SK-N-SH treated with all-trans-retinoic acid at 6 μM for 48 hours (cell line): Measurements from ENCODE around the gene STK33.

ENCODE experiments used
- ARNTL ChIP-seq: fragments of 450-650 bp; formaldehyde crosslinking; IDR thresholded peaks from 2 replicates; pipeline ENCODE4 v1.5.0; 2020; ENCODE audit warnings: low read depth, mild to moderate bottlenecking, moderate library complexity, borderline replicate concordance
- ZC3H10 ChIP-seq: fragments of 250-450 bp; sonication (Bioruptor Pico); IDR thresholded peaks from 2 replicates; pipeline ENCODE4 v1.5.1; 2021; ENCODE audit warnings: mild to moderate bottlenecking, moderate library complexity
- TF ChIP-seq, protein P1 (sequence below): fragments of 250-450 bp; sonication (Bioruptor Pico); IDR thresholded peaks from 2 replicates; pipeline ENCODE4 v1.5.0; 2020; ENCODE audit warnings: mild to moderate bottlenecking, moderate library complexity
- TF ChIP-seq, protein P2 (sequence below): fragments of 250-450 bp; sonication (Bioruptor Pico); IDR thresholded peaks from 2 replicates; pipeline ENCODE4 v1.8.0; 2020; ENCODE audit warnings: mild to moderate bottlenecking, moderate library complexity, borderline replicate concordance

DNA sequence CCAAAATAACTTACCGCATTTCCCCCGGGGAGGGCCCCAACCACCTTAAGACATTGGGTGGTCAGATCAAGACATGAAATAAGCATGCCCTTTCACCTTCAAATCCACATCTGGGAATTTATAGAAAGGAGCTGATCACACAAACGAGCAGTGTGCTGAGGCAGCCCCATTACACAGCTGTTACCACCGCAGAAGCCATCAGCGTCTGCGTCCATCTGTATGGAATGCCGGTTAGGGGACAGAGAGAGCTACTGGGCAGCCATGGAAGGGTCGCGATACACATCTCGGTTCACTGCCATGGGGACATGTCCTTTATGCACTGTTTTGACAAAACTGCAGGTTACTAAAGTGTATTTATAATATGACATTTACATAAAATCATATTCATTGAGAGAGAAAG lies 225.3 kb downstream of the STK33 start:
- TF ChIP-seq, protein P1, sequence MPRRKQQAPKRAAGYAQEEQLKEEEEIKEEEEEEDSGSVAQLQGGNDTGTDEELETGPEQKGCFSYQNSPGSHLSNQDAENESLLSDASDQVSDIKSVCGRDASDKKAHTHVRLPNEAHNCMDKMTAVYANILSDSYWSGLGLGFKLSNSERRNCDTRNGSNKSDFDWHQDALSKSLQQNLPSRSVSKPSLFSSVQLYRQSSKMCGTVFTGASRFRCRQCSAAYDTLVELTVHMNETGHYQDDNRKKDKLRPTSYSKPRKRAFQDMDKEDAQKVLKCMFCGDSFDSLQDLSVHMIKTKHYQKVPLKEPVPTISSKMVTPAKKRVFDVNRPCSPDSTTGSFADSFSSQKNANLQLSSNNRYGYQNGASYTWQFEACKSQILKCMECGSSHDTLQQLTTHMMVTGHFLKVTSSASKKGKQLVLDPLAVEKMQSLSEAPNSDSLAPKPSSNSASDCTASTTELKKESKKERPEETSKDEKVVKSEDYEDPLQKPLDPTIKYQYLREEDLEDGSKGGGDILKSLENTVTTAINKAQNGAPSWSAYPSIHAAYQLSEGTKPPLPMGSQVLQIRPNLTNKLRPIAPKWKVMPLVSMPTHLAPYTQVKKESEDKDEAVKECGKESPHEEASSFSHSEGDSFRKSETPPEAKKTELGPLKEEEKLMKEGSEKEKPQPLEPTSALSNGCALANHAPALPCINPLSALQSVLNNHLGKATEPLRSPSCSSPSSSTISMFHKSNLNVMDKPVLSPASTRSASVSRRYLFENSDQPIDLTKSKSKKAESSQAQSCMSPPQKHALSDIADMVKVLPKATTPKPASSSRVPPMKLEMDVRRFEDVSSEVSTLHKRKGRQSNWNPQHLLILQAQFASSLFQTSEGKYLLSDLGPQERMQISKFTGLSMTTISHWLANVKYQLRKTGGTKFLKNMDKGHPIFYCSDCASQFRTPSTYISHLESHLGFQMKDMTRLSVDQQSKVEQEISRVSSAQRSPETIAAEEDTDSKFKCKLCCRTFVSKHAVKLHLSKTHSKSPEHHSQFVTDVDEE = no peak
- TF ChIP-seq ARNTL = no peak
- TF ChIP-seq, protein P2, sequence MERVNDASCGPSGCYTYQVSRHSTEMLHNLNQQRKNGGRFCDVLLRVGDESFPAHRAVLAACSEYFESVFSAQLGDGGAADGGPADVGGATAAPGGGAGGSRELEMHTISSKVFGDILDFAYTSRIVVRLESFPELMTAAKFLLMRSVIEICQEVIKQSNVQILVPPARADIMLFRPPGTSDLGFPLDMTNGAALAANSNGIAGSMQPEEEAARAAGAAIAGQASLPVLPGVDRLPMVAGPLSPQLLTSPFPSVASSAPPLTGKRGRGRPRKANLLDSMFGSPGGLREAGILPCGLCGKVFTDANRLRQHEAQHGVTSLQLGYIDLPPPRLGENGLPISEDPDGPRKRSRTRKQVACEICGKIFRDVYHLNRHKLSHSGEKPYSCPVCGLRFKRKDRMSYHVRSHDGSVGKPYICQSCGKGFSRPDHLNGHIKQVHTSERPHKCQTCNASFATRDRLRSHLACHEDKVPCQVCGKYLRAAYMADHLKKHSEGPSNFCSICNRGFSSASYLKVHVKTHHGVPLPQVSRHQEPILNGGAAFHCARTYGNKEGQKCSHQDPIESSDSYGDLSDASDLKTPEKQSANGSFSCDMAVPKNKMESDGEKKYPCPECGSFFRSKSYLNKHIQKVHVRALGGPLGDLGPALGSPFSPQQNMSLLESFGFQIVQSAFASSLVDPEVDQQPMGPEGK (CRISPR knock-in tag) = no peak
- no peak for TF ChIP-seq ZC3H10 (CRISPR knock-in tag)
